HEK293 (cell line): ENCODE data around the gene DCST2.

Source experiments
- EGR2 ChIP-seq: fragments of 450-650 bp; formaldehyde crosslinking; IDR thresholded peaks from 2 replicates; pipeline ENCODE4 v1.5.1; 2016; ENCODE audit warnings: low read depth, missing biosample characterization, missing genetic modification characterization
- GLIS1 ChIP-seq: fragments of 450-650 bp; formaldehyde crosslinking; IDR thresholded peaks from 2 replicates; pipeline ENCODE4 v1.5.1; 2016; ENCODE audit warnings: missing biosample characterization, missing genetic modification characterization
- KLF1 ChIP-seq: fragments of 450-650 bp; formaldehyde crosslinking; IDR thresholded peaks from 2 replicates; pipeline ENCODE4 v1.5.1; 2016; ENCODE audit warnings: missing biosample characterization, missing genetic modification characterization
- KLF8 ChIP-seq: fragments of 450-650 bp; formaldehyde crosslinking; IDR thresholded peaks from 2 replicates; pipeline ENCODE4 v1.5.1; 2016; ENCODE audit warnings: missing biosample characterization, missing genetic modification characterization
- SCRT2 ChIP-seq: fragments of 450-650 bp; formaldehyde crosslinking; IDR thresholded peaks from 2 replicates; pipeline ENCODE4 v1.5.1; 2016; ENCODE audit warnings: missing biosample characterization, missing genetic modification characterization
- SP2 ChIP-seq: fragments of 450-650 bp; formaldehyde crosslinking; IDR thresholded peaks from 2 replicates; pipeline ENCODE4 v1.5.1; 2016; ENCODE audit warnings: missing biosample characterization, missing genetic modification characterization
- SP3 ChIP-seq: fragments of 450-650 bp; formaldehyde crosslinking; IDR thresholded peaks from 2 replicates; pipeline ENCODE4 v1.5.1; 2016; ENCODE audit warnings: missing biosample characterization, missing genetic modification characterization
- TSHZ1 ChIP-seq: fragments of 450-650 bp; formaldehyde crosslinking; IDR thresholded peaks from 2 replicates; pipeline ENCODE4 v1.5.1; 2016; ENCODE audit warnings: missing biosample characterization, missing genetic modification characterization, borderline replicate concordance
- ZBTB20 ChIP-seq: fragments of 450-650 bp; formaldehyde crosslinking; IDR thresholded peaks from 2 replicates; pipeline ENCODE4 v1.5.1; 2016; ENCODE audit warnings: missing biosample characterization, missing genetic modification characterization
- ZBTB26 ChIP-seq: fragments of 450-650 bp; formaldehyde crosslinking; optimal IDR thresholded peaks from 2 replicates; pipeline ENCODE3; 2016; ENCODE audit warnings: missing biosample characterization, mild to moderate bottlenecking, missing genetic modification characterization
- ZFP37 ChIP-seq: fragments of 450-650 bp; formaldehyde crosslinking; IDR thresholded peaks from 2 replicates; pipeline ENCODE4 v1.5.1; 2016; ENCODE audit warnings: missing biosample characterization, missing genetic modification characterization
- ZFP69B ChIP-seq: fragments of 450-650 bp; formaldehyde crosslinking; IDR thresholded peaks from 2 replicates; pipeline ENCODE4 v1.5.1; 2016; ENCODE audit warnings: missing biosample characterization, missing genetic modification characterization
- ZNF157 ChIP-seq: fragments of 450-650 bp; formaldehyde crosslinking; IDR thresholded peaks from 2 replicates; pipeline ENCODE4 v1.5.1; 2016; ENCODE audit warnings: missing biosample characterization, missing genetic modification characterization
- ZNF23 ChIP-seq: fragments of 450-650 bp; formaldehyde crosslinking; IDR thresholded peaks from 2 replicates; pipeline ENCODE4 v1.5.1; 2016; ENCODE audit warnings: missing biosample characterization, missing genetic modification characterization, borderline replicate concordance
- ZNF335 ChIP-seq: fragments of 450-650 bp; formaldehyde crosslinking; conservative IDR thresholded peaks from 2 replicates; pipeline ENCODE4 v1.5.1; 2016; ENCODE audit warnings: missing biosample characterization, missing genetic modification characterization
- ZNF426 ChIP-seq: fragments of 450-650 bp; formaldehyde crosslinking; IDR thresholded peaks from 2 replicates; pipeline ENCODE4 v1.5.1; 2017; ENCODE audit warnings: missing biosample characterization, missing genetic modification characterization, mild to moderate bottlenecking, inconsistent platforms, moderate library complexity
- ZNF510 ChIP-seq: fragments of 450-650 bp; formaldehyde crosslinking; IDR thresholded peaks from 2 replicates; pipeline ENCODE4 v1.5.1; 2018; ENCODE audit warnings: mild to moderate bottlenecking, missing genetic modification characterization, missing biosample characterization; ENCODE audit not compliant: insufficient replicate concordance
- ZNF514 ChIP-seq: fragments of 450-650 bp; formaldehyde crosslinking; IDR thresholded peaks from 2 replicates; pipeline ENCODE4 v1.5.1; 2016; ENCODE audit warnings: missing biosample characterization, missing genetic modification characterization
- ZNF596 ChIP-seq: fragments of 450-650 bp; IDR thresholded peaks from 2 replicates; pipeline ENCODE4 v1.5.0; 2018; ENCODE audit warnings: missing biosample characterization, mild to moderate bottlenecking, missing genetic modification characterization, moderate library complexity
- ZNF629 ChIP-seq: fragments of 450-650 bp; formaldehyde crosslinking; IDR thresholded peaks from 2 replicates; pipeline ENCODE4 v1.5.1; 2017; ENCODE audit warnings: missing biosample characterization, missing genetic modification characterization
- ZNF660 ChIP-seq: fragments of 450-650 bp; IDR thresholded peaks from 2 replicates; pipeline ENCODE4 v1.5.1; 2018; ENCODE audit warnings: missing biosample characterization, mild to moderate bottlenecking, missing genetic modification characterization
- ZSCAN18 ChIP-seq: fragments of 450-650 bp; formaldehyde crosslinking; IDR thresholded peaks from 2 replicates; pipeline ENCODE4 v1.5.1; 2016; ENCODE audit warnings: missing biosample characterization, missing genetic modification characterization
- ZSCAN23 ChIP-seq: fragments of 450-650 bp; formaldehyde crosslinking; IDR thresholded peaks from 2 replicates; pipeline ENCODE4 v1.5.1; 2016; ENCODE audit warnings: missing biosample characterization, missing genetic modification characterization
- ZXDB ChIP-seq: fragments of 450-650 bp; formaldehyde crosslinking; IDR thresholded peaks from 2 replicates; pipeline ENCODE4 v1.5.1; 2016; ENCODE audit warnings: missing biosample characterization, missing genetic modification characterization
- TF ChIP-seq, protein P1 (sequence below): fragments of 450-650 bp; formaldehyde crosslinking; IDR thresholded peaks from 2 replicates; pipeline ENCODE4 v1.5.1; 2016; ENCODE audit warnings: missing biosample characterization, missing genetic modification characterization
- TF ChIP-seq, protein P2 (sequence below): fragments of 450-650 bp; formaldehyde crosslinking; IDR thresholded peaks from 2 replicates; pipeline ENCODE4 v1.5.1; 2016; ENCODE audit warnings: missing biosample characterization, missing genetic modification characterization

Gene DCST2

DNA sequence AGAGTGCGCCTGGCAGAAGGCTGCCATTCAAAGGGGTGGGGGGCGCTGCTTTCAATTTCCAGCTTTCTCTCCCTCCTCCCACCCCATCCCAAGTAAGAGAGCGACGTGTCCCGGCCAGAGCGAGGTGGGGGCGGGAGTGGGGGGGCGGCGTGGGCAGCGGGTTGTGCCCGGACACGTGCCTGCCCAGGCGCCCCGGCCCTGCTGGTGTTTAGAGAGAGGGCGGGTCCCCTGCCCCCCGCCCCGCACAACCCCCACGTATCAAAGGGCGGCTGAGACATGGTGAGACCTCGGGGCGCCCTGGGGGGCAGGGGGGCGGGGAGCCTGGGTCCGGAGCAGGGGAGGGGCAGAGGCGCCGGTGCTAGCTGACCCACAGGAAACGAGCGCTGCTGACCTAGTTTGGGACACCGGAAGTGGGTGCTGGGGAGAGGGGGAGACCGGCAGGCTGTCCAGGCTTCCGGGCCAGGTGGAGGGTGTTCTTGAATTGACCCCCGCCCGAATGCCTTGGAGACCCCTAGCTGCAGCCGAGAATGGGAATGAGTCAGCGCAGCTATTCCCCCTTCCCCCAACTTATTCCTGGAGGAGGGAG is 29.7 kb downstream of the DCST2 start (continued):
- TF ChIP-seq, protein P1, sequence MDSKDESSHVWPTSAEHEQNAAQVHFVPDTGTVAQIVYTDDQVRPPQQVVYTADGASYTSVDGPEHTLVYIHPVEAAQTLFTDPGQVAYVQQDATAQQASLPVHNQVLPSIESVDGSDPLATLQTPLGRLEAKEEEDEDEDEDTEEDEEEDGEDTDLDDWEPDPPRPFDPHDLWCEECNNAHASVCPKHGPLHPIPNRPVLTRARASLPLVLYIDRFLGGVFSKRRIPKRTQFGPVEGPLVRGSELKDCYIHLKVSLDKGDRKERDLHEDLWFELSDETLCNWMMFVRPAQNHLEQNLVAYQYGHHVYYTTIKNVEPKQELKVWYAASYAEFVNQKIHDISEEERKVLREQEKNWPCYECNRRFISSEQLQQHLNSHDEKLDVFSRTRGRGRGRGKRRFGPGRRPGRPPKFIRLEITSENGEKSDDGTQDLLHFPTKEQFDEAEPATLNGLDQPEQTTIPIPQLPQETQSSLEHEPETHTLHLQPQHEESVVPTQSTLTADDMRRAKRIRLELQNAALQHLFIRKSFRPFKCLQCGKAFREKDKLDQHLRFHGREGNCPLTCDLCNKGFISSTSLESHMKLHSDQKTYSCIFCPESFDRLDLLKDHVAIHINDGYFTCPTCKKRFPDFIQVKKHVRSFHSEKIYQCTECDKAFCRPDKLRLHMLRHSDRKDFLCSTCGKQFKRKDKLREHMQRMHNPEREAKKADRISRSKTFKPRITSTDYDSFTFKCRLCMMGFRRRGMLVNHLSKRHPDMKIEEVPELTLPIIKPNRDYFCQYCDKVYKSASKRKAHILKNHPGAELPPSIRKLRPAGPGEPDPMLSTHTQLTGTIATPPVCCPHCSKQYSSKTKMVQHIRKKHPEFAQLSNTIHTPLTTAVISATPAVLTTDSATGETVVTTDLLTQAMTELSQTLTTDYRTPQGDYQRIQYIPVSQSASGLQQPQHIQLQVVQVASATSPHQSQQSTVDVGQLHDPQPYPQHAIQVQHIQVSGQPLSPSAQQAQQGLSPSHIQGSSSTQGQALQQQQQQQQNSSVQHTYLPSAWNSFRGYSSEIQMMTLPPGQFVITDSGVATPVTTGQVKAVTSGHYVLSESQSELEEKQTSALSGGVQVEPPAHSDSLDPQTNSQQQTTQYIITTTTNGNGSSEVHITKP (tag by site-specific recombination): peak; percentile 92
- TF ChIP-seq ZFP69B (0 out of 2 replicates have a peak, but pooled peaks have one; percentile 16), GLIS1 (tag by site-specific recombination) (peak; percentile 94), SCRT2 (no peak), ZNF23 (no peak), ZNF660 (tag by site-specific recombination) (0 out of 2 replicates have a peak, but pooled peaks have one; percentile 17), ZNF514 (no peak), ZNF157 (tag by site-specific recombination) (no peak), ZNF596 (tag by site-specific recombination) (no peak; the same call in 1 of the 2 replicates), SP2 (tag by site-specific recombination) (peak; percentile 65), ZBTB26 (tag by site-specific recombination) (peak; percentile 27), ZSCAN23 (tag by site-specific recombination) (no peak), ZNF426 (tag by site-specific recombination) (no peak), TSHZ1 (no peak), SP3 (tag by site-specific recombination) (peak; percentile 52), EGR2 (tag by site-specific recombination) (peak; percentile 96), ZNF510 (tag by site-specific recombination) (no peak), ZNF629 (tag by site-specific recombination) (peak; percentile 23; the same call in 1 of the 2 replicates), ZSCAN18 (tag by site-specific recombination) (no peak), KLF1 (tag by site-specific recombination) (peak; percentile 98), ZBTB20 (no peak), ZXDB (tag by site-specific recombination) (peak; percentile 95), ZNF335 (tag by site-specific recombination) (peak; percentile 70), ZFP37 (tag by site-specific recombination) (no peak), KLF8 (peak; percentile 47; the same call in 1 of the 2 replicates)
- TF ChIP-seq, protein P2, sequence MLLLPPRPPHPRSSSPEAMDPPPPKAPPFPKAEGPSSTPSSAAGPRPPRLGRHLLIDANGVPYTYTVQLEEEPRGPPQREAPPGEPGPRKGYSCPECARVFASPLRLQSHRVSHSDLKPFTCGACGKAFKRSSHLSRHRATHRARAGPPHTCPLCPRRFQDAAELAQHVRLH (tag by site-specific recombination): peak; percentile 14; the same call in 1 of the 2 replicates
